ENCODE measurements around the gene CCDC112. TPM values are rescaled to one million over a fixed set of nuclear protein-coding genes. Genes with fewer than 3 reads are reported as not detected.

Gene CCDC112
- total RNA-seq, 1 experiment from 2014 or later: 13.0 TPM

DNA sequence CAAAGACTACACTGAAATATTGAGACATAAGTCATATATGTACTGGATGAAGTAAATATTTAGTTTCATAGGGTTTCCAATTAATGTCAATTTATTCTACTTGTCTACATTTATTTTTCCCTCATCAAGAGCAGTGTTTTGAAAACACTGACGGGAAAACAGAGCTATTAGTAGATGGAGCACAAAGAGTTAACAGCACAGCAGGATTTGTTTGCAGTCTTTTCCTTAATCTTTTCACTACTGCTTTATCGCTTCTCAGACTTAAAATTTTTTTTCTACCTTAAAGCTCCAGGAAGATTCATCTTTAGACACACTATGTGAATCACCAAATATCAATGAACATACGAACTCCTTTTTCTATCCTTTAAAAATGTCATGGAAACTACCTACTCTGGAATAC, 59.4 kb downstream of the CCDC112 start:
- no peaks in the 10 kb centered on the region for H3K79me2 ChIP-seq (ENCODE audit: insufficient read depth, low read length)
- H3K27me3 ChIP-seq (ENCODE audit: insufficient read depth, low read length): no peaks in the 10 kb centered on the region
- no peak for TF ChIP-seq CTCF (conservative IDR thresholded peaks at IDR 0.05)
- no peak overlapping the region for H2BK120ac ChIP-seq (ENCODE audit: low read depth, low read length, poor library complexity, severe bottlenecking)
- H2BK5ac ChIP-seq (ENCODE audit: insufficient read length, low read length): no peak overlapping the region
- H4K91ac ChIP-seq (ENCODE audit: insufficient read length, low read depth, low read length): no peak overlapping the region
- H3K79me1 ChIP-seq (ENCODE audit: insufficient read depth, low read depth, low read length, poor library complexity, severe bottlenecking): no peaks in the 10 kb centered on the region
- H3K4me3 Mint-ChIP-seq: no peak overlapping the region
- no peak overlapping the region for H2BK20ac ChIP-seq (ENCODE audit: low read depth, low read length, poor library complexity, severe bottlenecking)
- H2AFZ ChIP-seq (ENCODE audit: low read length): no peak overlapping the region
- H3K18ac ChIP-seq (ENCODE audit: insufficient read length, low read depth, low read length): no peak overlapping the region
- no peak overlapping the region for H3K56ac ChIP-seq (ENCODE audit: insufficient read length, low read depth, low read length)
- H3K4me1 Mint-ChIP-seq: peaks cover 4 to 6% of the 10 kb centered on the region in 2 experiments; a peak in 2 of 4 replicates
- no peak overlapping the region for H2AK5ac ChIP-seq (ENCODE audit: insufficient read length, low read length)
- H3K4ac ChIP-seq (ENCODE audit: low read depth, low read length): no peak overlapping the region
- no peaks in the 10 kb centered on the region for H3K23me2 ChIP-seq (ENCODE audit: insufficient read length, low read depth, low read length, poor library complexity, severe bottlenecking)
- no peak overlapping the region for H2BK12ac ChIP-seq (ENCODE audit: insufficient read length, low read depth, low read length)
- H3K27ac Mint-ChIP-seq: peak overlapping the region in 2 of 3 experiments; percentile 13 to 62; a peak in 2 of 7 replicates
- H3K9ac ChIP-seq (ENCODE audit: extremely low read depth, insufficient read length, low read length): no peak overlapping the region
- no peak overlapping the region for H4K8ac ChIP-seq (replicated peaks; ENCODE audit: insufficient read length, low read depth, low read length)
- no peak for DNase-seq
- no peak overlapping the region for H3T11ph ChIP-seq (ENCODE audit: low read length)
- H3K27ac ChIP-seq (ENCODE audit: insufficient read length, low read depth, low read length): no peak overlapping the region
- H3K23ac ChIP-seq (ENCODE audit: insufficient read length, low read depth, low read length): no peak overlapping the region
- no peak overlapping the region for H3K4me2 ChIP-seq (ENCODE audit: insufficient read depth, insufficient read length, low read length)
- H4K20me1 ChIP-seq (ENCODE audit: control insufficient read depth, insufficient read depth, insufficient read length): no peaks in the 10 kb centered on the region
- no peaks in the 10 kb centered on the region for H3K9me3 Mint-ChIP-seq
- no peak overlapping the region for H2BK15ac ChIP-seq (ENCODE audit: low read depth, low read length)
- H4K5ac ChIP-seq (ENCODE audit: insufficient read length, low read depth, low read length): no peak overlapping the region
- H3K27me3 Mint-ChIP-seq (ENCODE audit: low read depth): no peaks in the 10 kb centered on the region
- WGBS (ENCODE audit: extremely low coverage, insufficient read length, low lambda C conversion rate): no CpG with 5 or more reads among the region's 3 CpGs
- H3K36me3 Mint-ChIP-seq (ENCODE audit: insufficient read depth in 1 of 3, low read depth in 3 of 3): peaks cover 0 to 15% (median 7%) of the 10 kb centered on the region in 3 experiments; a peak in 5 of 7 replicates
- no peaks in the 10 kb centered on the region for H3K9me3 ChIP-seq (ENCODE audit: control insufficient read depth, low read depth, low read length)
- no peak overlapping the region for H3K14ac ChIP-seq (ENCODE audit: insufficient read depth, low read length)
- no peaks in the 10 kb centered on the region for H3K4me1 ChIP-seq (ENCODE audit: insufficient read depth, low read length)

Data from H9 (cell line).